ENCODE measurements around the gene PLA1A.

DNA sequence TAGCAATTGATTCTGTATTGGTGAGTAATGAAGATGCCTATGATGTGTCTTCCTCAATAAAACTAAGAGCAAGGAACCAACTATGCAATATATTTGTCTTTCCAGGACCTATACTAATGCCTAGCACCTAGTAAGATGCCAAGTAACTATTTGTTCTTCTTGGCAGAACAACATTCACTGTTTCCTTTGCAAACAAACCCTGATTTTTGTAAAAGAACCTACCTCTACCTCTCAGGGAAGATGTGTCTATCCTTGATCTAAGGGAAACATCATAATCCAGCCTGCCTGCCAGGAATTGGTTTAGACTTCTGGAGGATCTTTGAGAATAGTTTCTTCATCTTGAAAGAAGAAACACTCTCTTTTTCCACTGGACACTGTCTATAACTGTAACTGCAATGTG is 22.2 kb upstream of the PLA1A start:
- no peak for TF ChIP-seq POLR2A (IDR thresholded peaks at IDR 0.05)
- TF ChIP-seq, protein P1, sequence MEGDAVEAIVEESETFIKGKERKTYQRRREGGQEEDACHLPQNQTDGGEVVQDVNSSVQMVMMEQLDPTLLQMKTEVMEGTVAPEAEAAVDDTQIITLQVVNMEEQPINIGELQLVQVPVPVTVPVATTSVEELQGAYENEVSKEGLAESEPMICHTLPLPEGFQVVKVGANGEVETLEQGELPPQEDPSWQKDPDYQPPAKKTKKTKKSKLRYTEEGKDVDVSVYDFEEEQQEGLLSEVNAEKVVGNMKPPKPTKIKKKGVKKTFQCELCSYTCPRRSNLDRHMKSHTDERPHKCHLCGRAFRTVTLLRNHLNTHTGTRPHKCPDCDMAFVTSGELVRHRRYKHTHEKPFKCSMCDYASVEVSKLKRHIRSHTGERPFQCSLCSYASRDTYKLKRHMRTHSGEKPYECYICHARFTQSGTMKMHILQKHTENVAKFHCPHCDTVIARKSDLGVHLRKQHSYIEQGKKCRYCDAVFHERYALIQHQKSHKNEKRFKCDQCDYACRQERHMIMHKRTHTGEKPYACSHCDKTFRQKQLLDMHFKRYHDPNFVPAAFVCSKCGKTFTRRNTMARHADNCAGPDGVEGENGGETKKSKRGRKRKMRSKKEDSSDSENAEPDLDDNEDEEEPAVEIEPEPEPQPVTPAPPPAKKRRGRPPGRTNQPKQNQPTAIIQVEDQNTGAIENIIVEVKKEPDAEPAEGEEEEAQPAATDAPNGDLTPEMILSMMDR (IDR thresholded peaks at IDR 0.05): no peak

All from Peyer's patch (tissue), 4 donors.